Fibroblast of lung (primary cell): ENCODE measurements around the gene LPP. TPM values are rescaled to one million over a fixed set of nuclear protein-coding genes. Genes with fewer than 3 reads are reported as not detected.

Source experiments
- DNase-seq, 2 donors: peaks; one replicate each; pipeline versions ENCODE4 v3.0.0 to v3.0.0-alpha.2; 2010; ENCODE audit warnings: low read depth in 2 of 2
- H2AFZ ChIP-seq: 2 replicates; pipeline ENCODE4 v1.5.1; 2012; ENCODE audit warnings: low read length, control low read depth, inconsistent platforms
- H3K27ac ChIP-seq: 2 replicates; pipeline ENCODE4 v1.5.1; 2011; ENCODE audit warnings: low read length, control low read depth; ENCODE audit not compliant: insufficient read depth
- H3K27me3 ChIP-seq: 2 replicates; pipeline ENCODE4 v1.5.1; 2011; ENCODE audit warnings: mild to moderate bottlenecking, low read length; ENCODE audit not compliant: control insufficient read depth, insufficient read depth
- H3K36me3 ChIP-seq: 2 replicates; pipeline ENCODE4 v1.5.1; 2011; ENCODE audit warnings: low read length; ENCODE audit not compliant: control insufficient read depth, insufficient read depth
- H3K4me1 ChIP-seq: 2 replicates; pipeline ENCODE4 v1.5.1; 2011; ENCODE audit warnings: low read length; ENCODE audit not compliant: control insufficient read depth, insufficient read depth; ENCODE audit errors: extremely low read depth
- H3K4me2 ChIP-seq: 2 replicates; pipeline ENCODE4 v1.5.1; 2011; ENCODE audit warnings: low read length, control low read depth; ENCODE audit not compliant: insufficient read depth; ENCODE audit errors: extremely low read depth
- H3K4me3 ChIP-seq, 4 experiments: fragments of 200-600 bp in 1 of 4; sonication (generic) in 1 of 4; replicated peaks in 1 of 4; 2 replicates each; pipeline ENCODE4 v1.5.1; 2011 to 2016; ENCODE audit warnings: low read length in 4 of 4, low read depth in 3 of 4, mild to moderate bottlenecking in 3 of 4, control low read depth in 2 of 4, inconsistent platforms in 1 of 4, mixed read lengths in 1 of 4; ENCODE audit not compliant: insufficient read depth in 1 of 4; ENCODE audit errors: control extremely low read depth in 1 of 4
- H3K79me2 ChIP-seq: 2 replicates; pipeline ENCODE4 v1.5.1; 2012; ENCODE audit warnings: mild to moderate bottlenecking, low read length, inconsistent platforms; ENCODE audit not compliant: control insufficient read depth, insufficient read depth
- H3K9ac ChIP-seq: 2 replicates; pipeline ENCODE4 v1.5.1; 2011; ENCODE audit warnings: mild to moderate bottlenecking, low read length, control low read depth; ENCODE audit not compliant: insufficient read depth
- H3K9me3 ChIP-seq: 2 replicates; pipeline ENCODE4 v1.5.1; 2012; ENCODE audit warnings: low read depth, low read length; ENCODE audit not compliant: control insufficient read depth, insufficient read depth
- H4K20me1 ChIP-seq: 2 replicates; pipeline ENCODE4 v1.5.1; 2011; ENCODE audit warnings: low read length; ENCODE audit not compliant: control insufficient read depth, insufficient read depth; ENCODE audit errors: extremely low read depth
- EZH2 ChIP-seq: IDR thresholded peaks from 2 replicates; pipeline ENCODE4 v1.5.1; 2012; ENCODE audit warnings: low read length, control low read depth, mild to moderate bottlenecking; ENCODE audit errors: missing control alignments
- polyA plus RNA-seq, 2 donors: library from polyadenylated mRNA; depleted of rRNA in 1 of 2; stranded (reverse) in 1 of 2; unstranded in 1 of 2; fragments of >200 nt; gene quantifications; 2 replicates each; pipeline ENCODE4 v1.2.1, GENCODE V29; 2011 to 2012; ENCODE audit warnings: missing spikeins in 1 of 2
- total RNA-seq: library from RNA; depleted of rRNA; stranded (reverse); fragments of >200 nt; gene quantifications from 2 replicates; pipeline ENCODE4 v1.2.1, GENCODE V29; 2014
- TF ChIP-seq, protein P1 (sequence below), 2 donors: IDR thresholded peaks in 1 of 2; conservative IDR thresholded peaks in 1 of 2; 1 replicate in 1 of 2; 2 replicates in 1 of 2; pipeline ENCODE4 v1.5.1; 2011 to 2012; ENCODE audit warnings: low read length in 2 of 2, control low read depth in 1 of 2, inconsistent platforms in 1 of 2, low read depth in 1 of 2, mild to moderate bottlenecking in 1 of 2

Gene LPP
- total and polyA plus RNA-seq, 2 donors (not counting 1 experiment from before 2014, with no cell fraction given) = 69.0 to 124 TPM

DNA sequence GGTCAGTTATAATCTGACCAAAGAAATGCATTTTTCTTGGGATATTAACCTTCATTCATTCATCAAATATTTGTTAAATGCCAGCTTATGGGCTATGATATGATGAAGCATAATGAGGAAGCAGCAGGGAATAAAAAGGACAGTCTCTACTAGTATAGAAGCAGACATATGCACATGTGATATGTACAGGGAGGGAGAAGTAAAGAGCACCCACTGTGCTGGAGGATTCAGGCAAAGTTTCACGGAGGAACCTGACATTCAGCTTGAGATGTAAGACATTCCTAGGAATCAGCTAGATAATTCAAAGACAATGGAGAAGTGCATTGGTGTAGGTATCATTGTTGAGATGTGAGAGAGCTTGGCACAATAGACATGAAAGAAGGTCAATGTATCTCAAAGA, 450.7 kb downstream of the LPP start:
- no peak overlapping the region for H3K9ac ChIP-seq
- H3K27ac ChIP-seq = no peak overlapping the region
- no peaks in the 10 kb centered on the region for H4K20me1 ChIP-seq
- H3K79me2 ChIP-seq = no peaks in the 10 kb centered on the region
- peaks cover 3% of the 10 kb centered on the region for H3K4me1 ChIP-seq
- H3K36me3 ChIP-seq = peaks cover 4% of the 10 kb centered on the region
- no peak overlapping the region for H2AFZ ChIP-seq
- H3K9me3 ChIP-seq = no peaks in the 10 kb centered on the region
- H3K4me2 ChIP-seq = no peak overlapping the region
- no peak for TF ChIP-seq EZH2
- TF ChIP-seq, protein P1, sequence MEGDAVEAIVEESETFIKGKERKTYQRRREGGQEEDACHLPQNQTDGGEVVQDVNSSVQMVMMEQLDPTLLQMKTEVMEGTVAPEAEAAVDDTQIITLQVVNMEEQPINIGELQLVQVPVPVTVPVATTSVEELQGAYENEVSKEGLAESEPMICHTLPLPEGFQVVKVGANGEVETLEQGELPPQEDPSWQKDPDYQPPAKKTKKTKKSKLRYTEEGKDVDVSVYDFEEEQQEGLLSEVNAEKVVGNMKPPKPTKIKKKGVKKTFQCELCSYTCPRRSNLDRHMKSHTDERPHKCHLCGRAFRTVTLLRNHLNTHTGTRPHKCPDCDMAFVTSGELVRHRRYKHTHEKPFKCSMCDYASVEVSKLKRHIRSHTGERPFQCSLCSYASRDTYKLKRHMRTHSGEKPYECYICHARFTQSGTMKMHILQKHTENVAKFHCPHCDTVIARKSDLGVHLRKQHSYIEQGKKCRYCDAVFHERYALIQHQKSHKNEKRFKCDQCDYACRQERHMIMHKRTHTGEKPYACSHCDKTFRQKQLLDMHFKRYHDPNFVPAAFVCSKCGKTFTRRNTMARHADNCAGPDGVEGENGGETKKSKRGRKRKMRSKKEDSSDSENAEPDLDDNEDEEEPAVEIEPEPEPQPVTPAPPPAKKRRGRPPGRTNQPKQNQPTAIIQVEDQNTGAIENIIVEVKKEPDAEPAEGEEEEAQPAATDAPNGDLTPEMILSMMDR (conservative IDR thresholded peaks at IDR 0.05 in 1 of 2, IDR thresholded peaks at IDR 0.05 in 1 of 2; ENCODE audit: low read depth in 1 of 2, low read length in 2 of 2) = no peak
- no peak overlapping the region for H3K4me3 ChIP-seq
- DNase-seq = no peak
- H3K27me3 ChIP-seq = no peaks in the 10 kb centered on the region

DNA sequence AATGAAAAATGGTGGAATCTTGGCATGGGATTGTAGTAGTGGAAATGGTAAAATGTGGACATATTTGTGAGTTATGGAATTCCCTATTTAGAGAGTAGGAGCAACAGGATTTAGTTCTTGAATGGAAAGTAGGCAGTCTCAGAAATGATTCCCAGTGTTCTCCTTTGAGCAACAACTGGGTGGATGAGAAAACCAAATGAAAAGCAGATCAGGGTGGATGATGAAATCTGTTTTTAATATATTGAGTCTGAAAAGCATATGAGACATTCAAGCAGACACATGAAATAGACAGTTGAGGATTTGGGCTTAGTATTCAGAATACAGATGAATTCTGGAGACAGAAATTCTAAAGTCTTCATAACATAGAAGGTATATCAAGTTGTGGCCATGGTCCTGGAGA, 451.3 kb downstream of the LPP start:
- H3K9me3 ChIP-seq = no peaks in the 10 kb centered on the region
- no peak overlapping the region for H3K4me2 ChIP-seq
- peaks cover 4% of the 10 kb centered on the region for H3K36me3 ChIP-seq
- H4K20me1 ChIP-seq = no peaks in the 10 kb centered on the region
- no peaks in the 10 kb centered on the region for H3K79me2 ChIP-seq
- no peak overlapping the region for H3K27ac ChIP-seq
- no peaks in the 10 kb centered on the region for H3K27me3 ChIP-seq
- no peak for TF ChIP-seq EZH2
- TF ChIP-seq, protein P1 (conservative IDR thresholded peaks at IDR 0.05 in 1 of 2, IDR thresholded peaks at IDR 0.05 in 1 of 2; ENCODE audit: low read depth in 1 of 2, low read length in 2 of 2) = no peak
- H2AFZ ChIP-seq = no peak overlapping the region
- H3K4me3 ChIP-seq = no peak overlapping the region
- peak in 1 of 2 donors; percentile 30 for DNase-seq
- H3K9ac ChIP-seq = no peak overlapping the region
- H3K4me1 ChIP-seq = peaks cover 3% of the 10 kb centered on the region

DNA sequence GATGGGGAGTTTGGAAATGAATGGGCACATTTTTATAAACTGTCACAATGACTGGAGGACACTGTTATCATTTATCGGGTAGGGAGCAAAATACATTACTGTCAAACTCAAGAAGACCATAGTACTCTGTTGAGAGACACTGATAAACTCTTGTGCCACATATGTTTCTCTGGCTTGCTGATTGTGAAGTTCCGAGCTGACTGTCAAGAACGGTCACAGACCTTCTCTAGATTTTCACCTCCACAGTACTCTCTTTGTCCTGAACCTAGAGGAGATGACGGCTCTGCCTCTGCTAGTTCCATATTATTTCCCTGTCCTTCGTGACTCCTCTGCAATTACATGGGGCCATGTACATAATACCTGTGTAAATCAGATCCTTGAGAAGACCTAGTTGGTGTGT, 451.9 kb downstream of the LPP start:
- Histone ChIP-seq H3K79me2 (no peaks in the 10 kb centered on the region), H3K4me1 (peaks cover 3% of the 10 kb centered on the region), H3K9ac (no peak overlapping the region), H3K4me2 (no peak overlapping the region), H3K27me3 (no peaks in the 10 kb centered on the region), H3K27ac (no peak overlapping the region), H2AFZ (no peak overlapping the region), H3K36me3 (peaks cover 4% of the 10 kb centered on the region), H4K20me1 (no peaks in the 10 kb centered on the region), H3K4me3 (no peak overlapping the region), H3K9me3 (no peaks in the 10 kb centered on the region)
- TF ChIP-seq, protein P1 (conservative IDR thresholded peaks at IDR 0.05 in 1 of 2, IDR thresholded peaks at IDR 0.05 in 1 of 2; ENCODE audit: low read depth in 1 of 2, low read length in 2 of 2) = no peak
- TF ChIP-seq EZH2 = no peak
- no peak for DNase-seq
